Fibroblast of pulmonary artery (primary cell): ENCODE measurements around the gene LDLRAD4.

ENCODE experiments used
- DNase-seq: peaks from one replicate; pipeline ENCODE4 v3.0.0-alpha.2; 2010; ENCODE audit warnings: low read depth
- H3K4me3 ChIP-seq: replicated peaks from 2 replicates; pipeline ENCODE4 v1.5.1; 2011; ENCODE audit warnings: low read depth, mild to moderate bottlenecking, control low read depth, low read length, moderate library complexity
- CTCF ChIP-seq: IDR thresholded peaks from 2 replicates; pipeline ENCODE4 v1.5.1; 2011; ENCODE audit warnings: mild to moderate bottlenecking, control low read depth, low read length, inconsistent platforms; ENCODE audit errors: missing control alignments

LDLRAD4 gene

DNA sequence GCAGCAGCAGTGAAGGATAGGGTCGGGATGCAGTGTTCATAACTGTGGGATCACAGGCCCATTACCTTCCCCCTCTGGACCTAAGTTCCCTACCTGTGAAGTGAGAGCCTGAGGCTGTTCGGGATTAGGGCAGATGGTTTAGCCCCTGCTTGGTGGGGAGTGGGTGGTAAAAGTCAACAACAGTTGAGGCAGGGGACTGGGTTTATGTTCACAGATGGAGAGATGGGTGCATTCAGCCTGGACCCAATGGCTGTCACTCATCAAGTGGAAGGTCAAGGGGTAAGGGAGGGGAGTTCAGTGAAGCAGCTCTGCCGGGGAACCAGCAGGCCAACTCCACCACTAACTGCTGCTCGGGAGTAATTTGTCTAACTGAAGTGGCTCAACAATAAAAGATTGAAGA lies 327.4 kb downstream of the LDLRAD4 start:
- TF ChIP-seq CTCF = no peak
- DNase-seq = no peak
- no peak overlapping the region for H3K4me3 ChIP-seq

DNA sequence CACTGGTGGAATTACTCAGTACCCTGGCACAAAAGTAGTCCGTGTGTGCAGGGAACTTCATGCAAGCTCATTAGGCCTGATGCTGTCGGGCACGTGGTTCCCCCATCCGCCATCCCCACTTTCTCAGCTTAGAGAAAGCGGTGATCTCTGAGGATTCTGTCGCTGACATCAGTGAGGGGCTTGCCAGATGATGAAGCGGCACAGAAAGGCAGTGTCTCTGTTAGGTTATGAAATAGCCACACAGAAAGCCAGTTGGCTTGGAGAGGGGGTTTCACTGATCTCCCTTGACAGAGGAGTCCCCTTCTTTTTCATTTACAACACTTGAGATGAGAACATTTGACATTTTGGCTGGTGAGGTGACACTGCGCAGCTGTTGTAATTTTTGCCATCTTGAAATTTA lies 328.1 kb downstream of the LDLRAD4 start:
- no peak overlapping the region for H3K4me3 ChIP-seq

GRCh38 chr18:13547347-13547746 lies 328.8 kb downstream of the LDLRAD4 start:
- TF ChIP-seq CTCF = no peak
- no peak for DNase-seq
- H3K4me3 ChIP-seq = no peak overlapping the region

More for the DNA sequence above, 328.1 kb downstream of the LDLRAD4 start:
- DNase-seq = no peak
- TF ChIP-seq CTCF = no peak

GRCh38 chr18:13548106-13548819 lies 329.7 kb downstream of the LDLRAD4 start:
- no peak for DNase-seq
- H3K4me3 ChIP-seq = no peak overlapping the region
- no peak for TF ChIP-seq CTCF

- no peak overlapping the region for H3K4me3 ChIP-seq
- no peak for DNase-seq
- TF ChIP-seq CTCF = no peak
Observed at GRCh38 chr18:13548966-13549879, 330.7 kb downstream of the LDLRAD4 start.

DNA sequence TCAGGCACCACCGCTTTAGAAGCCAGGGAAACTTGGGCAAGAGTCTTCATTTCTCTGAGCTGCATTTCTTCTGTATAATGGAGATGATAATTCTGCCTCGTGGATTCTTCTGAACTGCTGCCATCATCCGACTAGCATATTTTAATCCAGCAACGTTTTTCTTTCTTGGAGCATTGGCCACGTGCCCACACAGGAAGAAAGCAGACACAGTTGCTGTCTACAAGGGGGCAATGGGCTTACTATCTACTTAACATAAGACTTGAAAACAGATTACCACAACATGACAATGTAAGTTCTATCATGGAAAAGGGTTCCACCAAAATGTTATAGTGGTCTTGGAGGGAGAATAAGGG lies 331.3 kb downstream of the LDLRAD4 start:
- no peak overlapping the region for H3K4me3 ChIP-seq
- no peak for TF ChIP-seq CTCF
- no peak for DNase-seq
